Skeletal muscle tissue (tissue), 4 donors: ENCODE data around the gene SNW1. TPM values are rescaled to one million over a fixed set of nuclear protein-coding genes. Genes with fewer than 3 reads are reported as not detected.

ENCODE experiments used
- H3K27ac ChIP-seq: one replicate; pipeline ENCODE4 v1.7.0; 2013; ENCODE audit warnings: mild to moderate bottlenecking, low read depth, low read length, inconsistent platforms
- H3K27me3 ChIP-seq, 3 donors: one replicate each; pipeline ENCODE4 v1.7.0; 2013; ENCODE audit warnings: low read length in 3 of 3; ENCODE audit not compliant: control insufficient read depth in 3 of 3, insufficient read depth in 3 of 3
- H3K36me3 ChIP-seq, 3 donors: one replicate each; pipeline ENCODE4 v1.7.0; 2013; ENCODE audit warnings: low read length in 3 of 3; ENCODE audit not compliant: control insufficient read depth in 3 of 3, insufficient read depth in 3 of 3
- H3K4me1 ChIP-seq, 3 donors: one replicate each; pipeline ENCODE4 v1.7.0; 2013; ENCODE audit warnings: low read length in 3 of 3, mild to moderate bottlenecking in 3 of 3; ENCODE audit not compliant: control insufficient read depth in 3 of 3, insufficient read depth in 3 of 3
- H3K4me3 ChIP-seq, 3 donors: one replicate each; pipeline ENCODE4 v1.7.0; 2013; ENCODE audit warnings: low read length in 3 of 3
- H3K9ac ChIP-seq, 3 donors: one replicate each; pipeline ENCODE4 v1.7.0; 2013; ENCODE audit warnings: low read length in 3 of 3, mild to moderate bottlenecking in 3 of 3, moderate library complexity in 2 of 3, low read depth in 1 of 3
- H3K9me3 ChIP-seq, 3 donors: one replicate each; pipeline ENCODE4 v1.7.0; 2013; ENCODE audit warnings: low read length in 3 of 3; ENCODE audit not compliant: control insufficient read depth in 3 of 3
- total RNA-seq: library from RNA; depleted of rRNA; stranded (reverse); fragments of >200 nt; gene quantifications from one replicate; pipeline ENCODE4 v1.2.3, GENCODE V29; 2014
- donor health status: Osteomylitis.

Gene SNW1
- total RNA-seq, 1 donor from 2014 or later = 40.7 TPM

DNA sequence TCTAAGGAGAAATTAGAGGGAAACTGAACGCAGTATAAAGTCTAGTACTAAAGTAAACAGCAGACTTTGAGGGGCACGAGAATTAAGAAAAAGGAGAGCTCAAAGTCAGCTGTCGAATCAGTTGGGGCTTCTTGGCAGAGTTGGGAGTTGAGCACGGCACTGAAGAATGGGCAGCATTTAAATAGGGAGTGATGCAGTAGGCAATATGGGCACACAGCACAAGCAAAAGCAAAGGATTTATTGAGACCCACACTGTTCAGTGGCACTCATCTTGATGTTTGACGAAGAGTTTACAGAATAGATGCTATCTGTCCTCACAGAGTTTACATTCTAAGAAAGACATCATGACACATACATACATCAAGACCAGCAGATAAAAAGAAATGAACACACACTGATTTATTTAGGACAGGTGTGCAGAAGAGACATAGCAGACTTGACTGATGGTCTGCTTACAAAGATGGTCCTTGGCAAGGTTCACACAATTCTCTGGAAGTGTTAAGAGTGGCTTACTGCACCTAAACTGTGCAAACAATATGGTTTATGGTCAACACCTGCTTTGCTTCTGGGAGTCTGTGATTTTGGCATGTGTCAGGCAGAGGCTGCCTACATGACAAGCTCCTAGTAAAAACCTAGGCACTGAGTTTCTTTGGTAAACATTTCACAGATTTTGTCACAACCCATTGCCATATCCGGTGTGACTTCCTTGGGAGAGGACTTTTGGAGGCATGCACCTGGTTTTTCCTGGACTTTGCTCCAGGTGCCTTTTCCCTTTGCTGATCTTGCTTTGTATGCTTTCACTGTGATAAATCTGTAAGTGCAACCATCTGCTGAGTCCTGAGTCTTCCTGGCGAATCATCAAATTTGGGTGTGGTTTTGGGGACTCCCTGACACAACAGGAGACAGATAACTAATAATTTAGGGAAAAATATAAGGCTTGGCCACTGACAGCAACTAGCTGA, 79.5 kb downstream of the SNW1 start:
- Histone ChIP-seq H3K36me3 (peaks cover 4 to 12% (median 8%) of the 10 kb centered on the region in 3 donors), H3K4me3 (peak overlapping the region in 1 of 3 donors; percentile 6), H3K4me1 (peaks cover 9 to 12% (median 9%) of the 10 kb centered on the region in 3 donors)

DNA sequence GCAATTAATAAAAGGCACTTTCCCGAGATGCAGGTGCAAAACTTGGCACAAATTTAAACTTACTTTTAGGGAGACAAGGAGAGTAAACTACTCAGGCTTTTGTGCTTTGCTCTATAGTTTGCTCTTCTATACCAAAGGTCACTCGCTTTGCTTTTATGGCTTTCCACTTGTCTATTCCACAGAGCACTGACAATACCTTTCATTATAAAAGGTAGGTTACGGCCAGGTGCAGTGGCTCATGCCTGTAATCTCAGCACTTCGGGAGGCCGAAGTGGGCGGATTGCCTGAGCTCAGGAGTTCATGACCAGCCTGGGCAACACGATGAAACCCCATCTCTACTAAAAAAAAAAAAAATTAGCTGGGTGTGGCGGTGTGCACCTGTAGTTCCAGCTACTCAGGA, 86.0 kb downstream of the SNW1 start:
- Histone ChIP-seq H3K27ac (no peak overlapping the region), H3K4me1 (no peaks in the 10 kb centered on the region), H3K36me3 (peaks cover 16 to 36% (median 33%) of the 10 kb centered on the region in 3 donors), H3K27me3 (no peaks in the 10 kb centered on the region), H3K4me3 (no peak overlapping the region), H3K9me3 (no peaks in the 10 kb centered on the region), H3K9ac (no peak overlapping the region)

More for the DNA sequence above, 79.5 kb downstream of the SNW1 start:
- Histone ChIP-seq H3K9ac (no peak overlapping the region), H3K9me3 (no peaks in the 10 kb centered on the region), H3K27ac (peak overlapping the region; percentile 67), H3K27me3 (no peaks in the 10 kb centered on the region)

DNA sequence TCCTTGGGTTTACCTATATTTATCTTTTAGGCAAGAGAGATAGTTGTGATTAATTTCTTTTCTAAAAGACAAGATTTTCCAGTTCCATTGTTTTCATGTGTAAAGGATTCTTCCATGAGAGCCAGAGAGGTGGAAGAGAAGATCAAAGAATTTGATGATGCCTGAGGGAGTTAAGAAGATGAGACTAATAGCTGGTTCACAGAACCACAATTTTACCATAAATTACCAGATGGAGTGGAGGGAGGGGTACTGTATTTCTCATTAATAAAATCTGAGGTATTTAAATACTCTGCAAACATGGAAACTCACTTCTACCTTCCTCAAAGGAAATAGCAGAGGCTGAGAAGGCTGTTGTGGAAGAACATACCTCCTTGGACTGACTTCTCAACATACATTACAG, 87.8 kb downstream of the SNW1 start:
- Histone ChIP-seq H3K4me3 (no peak overlapping the region), H3K9ac (no peak overlapping the region), H3K27ac (no peak overlapping the region), H3K27me3 (no peaks in the 10 kb centered on the region), H3K36me3 (peaks cover 12 to 30% (median 30%) of the 10 kb centered on the region in 3 donors), H3K9me3 (no peaks in the 10 kb centered on the region), H3K4me1 (no peaks in the 10 kb centered on the region)

Other genes with a start within 250 kb of the SNW1 start
- gene SPTLC2, start 144.5 kb downstream of the SNW1 start, total RNA-seq = 20.4 TPM
- 7.8 TPM for gene ALKBH1, start 53.1 kb downstream of the SNW1 start, total RNA-seq
- 102 TPM for gene SLIRP, start 53.1 kb downstream of the SNW1 start, total RNA-seq
- gene ADCK1, start 39.0 kb upstream of the SNW1 start, total RNA-seq = 5.2 TPM